ENCODE measurements around the gene ENDOV. TPM values are rescaled to one million over a fixed set of nuclear protein-coding genes. Genes with fewer than 3 reads are reported as not detected.

Gene ENDOV
- total RNA-seq, 4 donors from 2014 or later = 6.9 to 16.6 (median 8.1) TPM

GRCh38 chr17:80482555-80483308 lies 67.8 kb downstream of the ENDOV start:
- TF ChIP-seq CTCF (IDR thresholded peaks at IDR 0.05) = no peak
- no peak for ATAC-seq (ENCODE audit: low FRiP score)
- DNase-seq (ENCODE audit: low spot score) = no peak

- ATAC-seq (ENCODE audit: low FRiP score) (no peak), DNase-seq (ENCODE audit: low spot score) (no peak)
- TF ChIP-seq CTCF (IDR thresholded peaks at IDR 0.05) = no peak
Observed at GRCh38 chr17:80485846-80486245, 70.9 kb downstream of the ENDOV start.

GRCh38 chr17:80486692-80487091 lies 71.7 kb downstream of the ENDOV start:
- ATAC-seq (ENCODE audit: low FRiP score) (no peak), DNase-seq (ENCODE audit: low spot score) (no peak)
- no peak for TF ChIP-seq CTCF (IDR thresholded peaks at IDR 0.05)

- ATAC-seq (ENCODE audit: low FRiP score) (no peak), DNase-seq (ENCODE audit: low spot score) (no peak)
- no peak for TF ChIP-seq CTCF (IDR thresholded peaks at IDR 0.05)
Observed at GRCh38 chr17:80487511-80487910, 72.5 kb downstream of the ENDOV start.

Small RNA genes within 50 kb of the gene (small RNA-seq; reads per million reads assigned to genes)
- not detected for gene MIR4730

Other genes with a start within 250 kb of the ENDOV start
- under 1 TPM in 2 of 4 donors, not detected in 2; 0.37 to 0.63 TPM for gene CARD14, start 245.1 kb upstream of the ENDOV start, total RNA-seq
- gene SGSH, start 194.8 kb upstream of the ENDOV start, total RNA-seq = 10 to 100 TPM; 16.2 to 32.2 (median 28.0) TPM
- 10 to 100 TPM in 3 of 4 donors, 1 to 10 TPM in 1; 9.1 to 18.9 (median 11.3) TPM for gene SLC26A11, start 194.7 kb upstream of the ENDOV start, total RNA-seq
- 100 to 1,000 TPM in 2 of 4 donors, 10 to 100 TPM in 2; 83.6 to 205 (median 103) TPM for gene RNF213, start 154.3 kb upstream of the ENDOV start, total RNA-seq
- gene NPTX1, start 61.4 kb downstream of the ENDOV start, total RNA-seq = under 1 TPM in 3 of 4 donors, not detected in 1; 0.16 to 0.96 (median 0.19) TPM
- gene RPTOR, start 129.7 kb downstream of the ENDOV start, total RNA-seq = 10 to 100 TPM; 23.6 to 37.0 (median 27.8) TPM

Data from omental fat pad (tissue), 4 donors.